ENCODE measurements around the gene SIVA1.
A peak's percentile ranks its signal among the peaks of the same experiment; 100 is the strongest.

The SIVA1 gene

GRCh38 chr14:104791425-104791824 lies 38.5 kb downstream of the SIVA1 start:
- DNase-seq (ENCODE audit: extremely low read depth, low read depth): no peak
- no peak for TF ChIP-seq CTCF (IDR thresholded peaks at IDR 0.05; ENCODE audit: low read depth, low read length)

DNA sequence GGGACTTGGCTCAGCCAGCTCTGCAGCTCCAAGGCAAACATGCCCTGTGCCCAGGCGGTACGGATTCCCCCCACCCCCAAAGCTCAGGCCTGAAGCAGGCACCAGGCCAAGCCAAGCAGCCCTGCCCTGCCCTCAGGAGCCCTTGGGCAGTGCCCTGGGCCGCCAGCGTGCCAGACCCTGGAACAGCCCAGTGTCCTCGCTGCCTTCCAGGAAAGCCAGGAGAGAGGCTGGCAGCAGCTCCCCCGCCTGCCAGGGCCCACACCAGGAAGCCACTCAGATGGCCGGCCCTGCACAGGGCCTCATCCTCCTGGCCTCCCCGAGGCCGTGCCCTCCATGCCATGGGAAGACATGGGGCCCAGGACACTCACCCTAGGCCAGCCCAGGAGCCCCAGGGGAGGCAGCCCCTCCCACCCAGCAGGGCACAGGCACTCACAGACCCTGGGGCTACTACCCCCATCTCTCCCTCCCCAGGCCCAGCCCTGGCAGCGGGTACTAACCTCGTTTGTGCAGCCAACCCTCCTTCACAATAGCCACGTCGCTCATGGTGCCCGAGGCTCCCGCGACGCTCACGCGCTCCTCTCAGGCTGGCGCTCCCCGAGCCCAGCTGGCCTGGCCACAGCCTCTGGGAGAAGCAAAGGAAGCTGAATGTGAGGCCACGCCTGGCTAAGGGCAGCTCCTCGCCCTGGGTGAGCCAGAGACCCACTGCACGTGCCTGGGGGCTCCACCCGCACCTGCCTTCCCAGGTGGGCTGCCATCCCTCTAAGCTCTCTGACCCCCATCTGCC lies 39.3 kb downstream of the SIVA1 start:
- no peak for DNase-seq (ENCODE audit: extremely low read depth, low read depth)
- TF ChIP-seq CTCF (IDR thresholded peaks at IDR 0.05; ENCODE audit: low read depth, low read length): no peak

DNA sequence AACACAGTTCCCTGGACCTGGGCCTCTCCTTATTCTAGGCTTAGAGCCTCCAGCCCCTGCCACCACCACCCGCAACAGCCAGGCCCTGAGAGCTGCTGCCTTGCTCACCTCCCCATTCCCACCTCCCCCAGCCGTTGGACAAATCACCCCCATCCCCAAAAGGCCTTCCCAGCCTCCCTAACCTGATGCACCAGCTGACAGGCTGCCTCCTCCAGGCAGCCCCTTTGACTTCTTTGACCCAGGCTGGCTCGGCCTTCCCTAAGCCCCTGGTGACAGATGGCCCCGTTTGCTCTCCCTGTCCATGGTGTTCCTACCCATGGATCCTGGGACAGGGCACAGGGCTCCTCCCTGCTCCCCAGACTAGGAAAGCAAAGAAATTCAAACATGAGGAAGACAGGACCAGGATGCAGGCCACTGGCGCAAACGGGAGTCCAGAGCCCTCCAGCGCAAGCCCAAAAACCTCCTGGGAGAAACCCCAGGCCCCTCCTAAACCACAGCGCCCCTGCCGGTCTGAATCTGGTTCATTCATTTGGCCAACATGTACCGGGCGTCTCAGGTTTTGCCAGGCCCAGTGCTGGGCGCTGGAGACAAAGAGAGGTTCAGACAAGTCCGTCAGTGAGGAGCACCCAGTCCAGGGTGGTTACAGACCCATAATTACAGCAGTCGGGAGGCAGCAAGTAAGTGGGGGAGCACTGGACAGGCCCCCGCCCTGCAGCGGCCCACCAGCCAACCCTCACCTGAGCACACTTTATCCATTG lies 40.2 kb downstream of the SIVA1 start:
- no peak for TF ChIP-seq CTCF (IDR thresholded peaks at IDR 0.05; ENCODE audit: low read depth, low read length)
- no peak for DNase-seq (ENCODE audit: extremely low read depth, low read depth)

GRCh38 chr14:104793703-104793959 lies 40.7 kb downstream of the SIVA1 start:
- DNase-seq (ENCODE audit: extremely low read depth, low read depth): no peak
- TF ChIP-seq CTCF (IDR thresholded peaks at IDR 0.05; ENCODE audit: low read depth, low read length): no peak

- no peak for DNase-seq (ENCODE audit: extremely low read depth, low read depth)
- TF ChIP-seq CTCF (IDR thresholded peaks at IDR 0.05; ENCODE audit: low read depth, low read length): no peak
Observed at GRCh38 chr14:104794099-104794498, 41.2 kb downstream of the SIVA1 start.

DNA sequence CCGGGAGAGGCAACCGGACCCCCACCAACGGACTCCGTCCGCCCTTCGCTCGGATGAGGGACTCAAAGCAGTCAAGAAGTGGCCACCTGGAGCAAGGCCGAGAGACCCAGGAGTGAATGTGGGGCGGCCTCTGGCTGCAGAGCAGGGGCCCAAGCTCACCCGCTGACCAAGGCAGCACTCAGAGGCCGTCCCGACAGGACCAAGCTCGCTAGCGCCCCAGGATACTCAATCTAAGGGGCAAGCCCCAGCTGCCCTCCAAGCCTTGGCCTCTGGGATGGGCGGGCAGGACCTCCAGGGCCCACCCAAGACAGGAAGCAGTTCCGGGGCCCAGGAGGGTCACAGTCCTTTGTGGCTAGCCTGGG lies 41.7 kb downstream of the SIVA1 start:
- DNase-seq (ENCODE audit: extremely low read depth, low read depth): no peak
- TF ChIP-seq CTCF (IDR thresholded peaks at IDR 0.05; ENCODE audit: low read depth, low read length): peak; percentile 7

DNA sequence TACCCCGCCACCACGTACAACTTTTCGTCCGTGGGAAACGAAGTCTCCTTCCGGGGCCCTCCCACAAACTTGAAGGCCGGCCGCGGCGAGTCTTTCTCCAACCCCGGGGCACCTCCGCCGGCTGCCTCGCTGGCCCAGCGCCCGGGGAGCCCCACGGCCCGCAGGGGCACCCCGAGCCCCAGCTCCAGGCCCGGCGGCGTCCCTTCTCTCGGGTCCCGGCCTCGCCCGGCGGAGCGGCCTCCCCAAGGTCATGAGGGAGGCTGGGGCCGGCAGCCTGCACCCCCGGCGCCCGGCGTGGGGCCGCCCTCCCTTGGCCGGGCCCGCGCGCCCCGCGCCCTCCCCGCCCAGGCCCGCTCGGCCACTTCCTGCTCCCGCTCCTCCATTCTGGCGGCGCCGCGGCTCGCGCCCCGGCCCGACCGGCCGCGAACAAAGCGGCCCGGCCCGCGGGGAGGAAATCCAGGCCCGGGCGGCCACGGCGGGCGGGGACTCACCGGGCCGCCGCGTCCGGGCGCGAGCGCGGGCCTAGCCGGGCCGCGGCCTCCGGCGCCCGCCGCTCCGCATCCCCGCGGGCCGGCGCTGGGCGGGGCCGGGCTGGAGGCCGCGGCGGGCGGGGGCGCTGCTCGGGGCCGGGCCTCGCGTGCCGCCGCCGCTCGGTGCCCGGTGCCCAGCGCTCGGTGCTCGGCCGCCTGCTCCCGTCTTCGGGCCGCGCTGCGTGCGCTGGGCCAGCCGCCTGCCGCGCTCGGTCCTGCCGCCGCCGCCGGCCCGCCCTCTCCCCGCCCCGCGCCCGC lies 42.2 kb downstream of the SIVA1 start, which contains the start of gene AKT1:
Gene AKT1 (minus strand): TSS at position 756 of the 788 bp plus-strand sequence. CDS start 3,105 bp downstream, outside the sequence.
- DNase-seq (ENCODE audit: extremely low read depth, low read depth): no peak
- no peak for TF ChIP-seq CTCF (IDR thresholded peaks at IDR 0.05; ENCODE audit: low read depth, low read length)

Data from AG09319 (cell line).